Esophagus squamous epithelium (tissue), 5 donors: ENCODE results near the gene USP28. TPM values are rescaled to one million over a fixed set of nuclear protein-coding genes. Genes with fewer than 3 reads are reported as not detected.
A peak's percentile ranks its signal among the peaks of the same experiment; 100 is the strongest.
"Not testable (repeated sequence)": the region's sequence is repeated elsewhere in the genome, so short reads cannot be mapped to it uniquely, and the experiment has no call there.

Experiments used
- DNase-seq: peaks from one replicate; lab custom pipeline; 2025; lab: John Stamatoyannopoulos, UW
- H3K27ac ChIP-seq, 4 donors: fragments of 200-600 bp; sonication (generic); one replicate each; pipeline ENCODE4 v1.5.1; 2016 to 2019; ENCODE audit warnings: mild to moderate bottlenecking in 1 of 4
- H3K27me3 ChIP-seq, 4 donors: fragments of 200-600 bp; sonication (generic); 1 replicate in 3 of 4; 2 replicates in 1 of 4; pipeline versions ENCODE4 v1.5.1 to v1.6.0; 2017 to 2021; ENCODE audit warnings: antibody characterized with exemption in 1 of 4
- H3K36me3 ChIP-seq, 3 donors: fragments of 200-600 bp; sonication (generic); one replicate each; pipeline ENCODE4 v1.5.1; 2016 to 2019
- H3K4me1 ChIP-seq, 3 donors: fragments of 200-600 bp; sonication (generic); one replicate each; pipeline ENCODE4 v1.5.1; 2017 to 2019
- H3K4me3 ChIP-seq, 4 donors: fragments of 200-600 bp; sonication (generic); 1 replicate in 3 of 4; 2 replicates in 1 of 4; pipeline ENCODE4 v1.5.1; 2016 to 2019; ENCODE audit warnings: mild to moderate bottlenecking in 2 of 4, moderate library complexity in 1 of 4
- H3K9me3 ChIP-seq, 3 donors: fragments of 200-600 bp; sonication (generic); one replicate each; pipeline ENCODE4 v1.5.1; 2016 to 2019
- POLR2A ChIP-seq, 4 donors: fragments of 450-650 bp; IDR thresholded peaks; one replicate each; pipeline ENCODE4 v1.6.1; 2017; ENCODE audit warnings: antibody characterized with exemption in 4 of 4, mild to moderate bottlenecking in 4 of 4, moderate library complexity in 3 of 4
- WGBS, 2 donors: methylation state at CpG; one replicate each; pipeline ENCODE4 v1.1.5; 2018; 5-methylcytosine and 5-hydroxymethylcytosine counted together
- intact Hi-C: fragments of 100-400 bp; cut with DNase I; formaldehyde crosslinking; loops from one replicate; pipeline ENCODE4 v1.15.0; 2022
- total RNA-seq, 4 donors: library from RNA; depleted of rRNA; stranded (reverse); fragments of >200 nt; gene quantifications; one replicate each; pipeline ENCODE4 v1.1.0, GENCODE V29; 2016
- TF ChIP-seq, protein P1 (sequence below), 6 experiments: fragments of 450-650 bp in 4 of 6; fragments of 200-600 bp in 2 of 6; sonication (generic) in 2 of 6; IDR thresholded peaks; one replicate each; pipeline ENCODE4 v1.5.1; 2016 to 2019; ENCODE audit warnings: antibody characterized with exemption in 6 of 6, mild to moderate bottlenecking in 4 of 6, moderate library complexity in 4 of 6
- donor health status: DM: yes; HTN: yes; CAD: no.

Gene USP28
- total RNA-seq, 4 donors from 2014 or later: 11.4 to 38.6 (median 16.0) TPM

DNA sequence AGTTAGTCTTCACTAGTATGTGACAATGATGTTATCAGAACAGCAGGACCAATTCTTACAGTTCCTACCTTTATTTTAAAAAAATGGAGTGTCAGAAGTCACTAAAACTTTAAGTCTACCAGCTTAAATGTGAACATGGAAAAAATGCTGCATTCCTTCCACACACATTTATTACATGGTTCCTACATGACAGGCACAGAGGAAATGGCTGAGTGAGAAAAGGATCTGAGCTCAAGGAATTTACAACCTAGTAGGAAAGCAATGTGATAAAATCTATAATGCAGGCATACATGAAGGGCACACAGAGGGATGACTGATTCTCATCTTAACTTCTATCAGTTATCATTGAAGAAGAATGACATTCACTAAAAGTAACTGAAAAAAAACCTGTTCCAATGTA is 72.8 kb downstream of the USP28 start:
- no peak for DNase-seq
- intact Hi-C loops: no loop called here
- H3K4me1 ChIP-seq: no peaks in the 10 kb centered on the region
- no peaks in the 10 kb centered on the region for H3K9me3 ChIP-seq
- H3K27me3 ChIP-seq: no peaks in the 10 kb centered on the region
- H3K4me3 ChIP-seq: no peak overlapping the region
- no peak overlapping the region for H3K27ac ChIP-seq
- H3K36me3 ChIP-seq: peaks cover 0 to 96% (median 2%) of the 10 kb centered on the region in 3 donors
- TF ChIP-seq POLR2A (IDR thresholded peaks at IDR 0.05): no peak
- TF ChIP-seq, protein P1, sequence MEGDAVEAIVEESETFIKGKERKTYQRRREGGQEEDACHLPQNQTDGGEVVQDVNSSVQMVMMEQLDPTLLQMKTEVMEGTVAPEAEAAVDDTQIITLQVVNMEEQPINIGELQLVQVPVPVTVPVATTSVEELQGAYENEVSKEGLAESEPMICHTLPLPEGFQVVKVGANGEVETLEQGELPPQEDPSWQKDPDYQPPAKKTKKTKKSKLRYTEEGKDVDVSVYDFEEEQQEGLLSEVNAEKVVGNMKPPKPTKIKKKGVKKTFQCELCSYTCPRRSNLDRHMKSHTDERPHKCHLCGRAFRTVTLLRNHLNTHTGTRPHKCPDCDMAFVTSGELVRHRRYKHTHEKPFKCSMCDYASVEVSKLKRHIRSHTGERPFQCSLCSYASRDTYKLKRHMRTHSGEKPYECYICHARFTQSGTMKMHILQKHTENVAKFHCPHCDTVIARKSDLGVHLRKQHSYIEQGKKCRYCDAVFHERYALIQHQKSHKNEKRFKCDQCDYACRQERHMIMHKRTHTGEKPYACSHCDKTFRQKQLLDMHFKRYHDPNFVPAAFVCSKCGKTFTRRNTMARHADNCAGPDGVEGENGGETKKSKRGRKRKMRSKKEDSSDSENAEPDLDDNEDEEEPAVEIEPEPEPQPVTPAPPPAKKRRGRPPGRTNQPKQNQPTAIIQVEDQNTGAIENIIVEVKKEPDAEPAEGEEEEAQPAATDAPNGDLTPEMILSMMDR (IDR thresholded peaks at IDR 0.05): no peak

DNA sequence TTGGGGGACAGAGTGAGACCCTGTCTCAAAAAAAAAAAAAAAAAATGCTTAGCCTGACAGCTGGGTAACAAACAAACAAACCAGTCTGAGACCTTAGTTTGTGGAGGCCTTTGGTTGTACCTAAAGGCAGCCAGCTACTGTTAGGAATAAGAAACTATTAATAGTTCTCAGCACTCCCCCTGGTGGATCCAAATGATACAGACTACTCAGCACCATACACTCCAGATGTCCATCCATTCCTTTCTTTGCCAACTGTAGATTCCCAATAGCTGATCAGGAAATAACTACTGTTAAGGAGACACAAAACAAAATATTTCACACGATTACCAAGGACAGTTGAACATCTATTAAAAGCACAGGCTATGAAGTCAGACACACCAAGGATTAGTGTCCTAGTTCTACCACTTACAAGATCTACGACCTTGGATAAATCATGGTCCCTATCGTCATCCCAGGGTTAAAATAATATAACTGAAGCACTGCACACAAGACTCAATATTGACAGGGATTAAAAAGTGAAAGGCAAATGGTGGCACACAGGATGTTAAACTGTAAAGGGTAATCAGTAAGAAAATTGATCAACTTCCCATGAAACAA is 78.6 kb downstream of the USP28 start:
- no peak overlapping the region for H3K27ac ChIP-seq
- H3K4me1 ChIP-seq: no peaks in the 10 kb centered on the region
- H3K27me3 ChIP-seq: no peaks in the 10 kb centered on the region
- TF ChIP-seq POLR2A (IDR thresholded peaks at IDR 0.05): no peak
- TF ChIP-seq, protein P1 (IDR thresholded peaks at IDR 0.05): peak in 5 of 6 experiments; percentile 39 to 73 (median 63)
- no peak overlapping the region for H3K4me3 ChIP-seq
- DNase-seq: no peak
- peaks cover 0 to 44% (median 0%) of the 10 kb centered on the region in 3 donors for H3K36me3 ChIP-seq
- intact Hi-C loops: no loop called here
- H3K9me3 ChIP-seq: no peaks in the 10 kb centered on the region
- WGBS, 2 donors: 52 to 73% methylated on average over 3 of the region's 3 CpGs

DNA sequence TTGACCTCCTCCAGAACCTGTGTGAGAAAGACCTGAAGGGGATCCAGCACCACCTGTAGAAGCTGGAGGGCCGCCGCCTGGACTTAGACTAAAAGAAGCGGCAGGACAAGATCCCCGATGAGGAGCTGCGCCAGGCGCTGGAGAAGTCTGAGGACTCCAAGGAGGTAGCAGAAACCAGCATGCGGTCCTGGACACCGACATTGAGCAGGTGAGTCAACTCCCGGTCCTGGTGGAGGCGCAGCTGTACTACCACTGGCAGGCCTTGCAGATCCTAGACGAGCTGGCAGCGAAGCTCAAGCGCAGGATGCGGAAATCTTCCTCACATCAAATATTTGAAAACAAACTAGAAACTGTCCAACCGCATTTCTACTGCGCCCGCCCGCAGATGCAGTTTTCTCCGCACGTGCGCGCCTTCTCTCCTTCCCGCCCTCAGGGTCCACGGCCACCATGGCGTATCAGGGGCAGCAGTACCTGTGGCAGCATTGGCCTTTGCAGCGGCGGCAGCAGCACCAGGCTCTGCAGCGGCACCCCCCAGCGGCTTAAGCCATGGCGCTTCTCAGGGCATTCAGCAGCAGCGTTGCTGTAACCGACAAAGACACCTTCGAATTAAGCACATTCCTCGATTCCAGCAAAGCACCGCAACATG is 85.6 kb downstream of the USP28 start:
- no peak for DNase-seq
- Histone ChIP-seq H3K4me1 (no peaks in the 10 kb centered on the region), H3K27ac (no peak overlapping the region), H3K4me3 (no peak overlapping the region), H3K36me3 (no peaks in the 10 kb centered on the region), H3K27me3 (peaks cover 0 to 28% (median 0%) of the 10 kb centered on the region in 4 donors), H3K9me3 (no peaks in the 10 kb centered on the region)
- WGBS, 2 donors: 86 to 95% methylated on average over 18 to 34 of the region's 35 CpGs
- TF ChIP-seq, protein P1 (IDR thresholded peaks at IDR 0.05): no peak
- TF ChIP-seq POLR2A (IDR thresholded peaks at IDR 0.05): no peak
- intact Hi-C loops: no loop called here

DNA sequence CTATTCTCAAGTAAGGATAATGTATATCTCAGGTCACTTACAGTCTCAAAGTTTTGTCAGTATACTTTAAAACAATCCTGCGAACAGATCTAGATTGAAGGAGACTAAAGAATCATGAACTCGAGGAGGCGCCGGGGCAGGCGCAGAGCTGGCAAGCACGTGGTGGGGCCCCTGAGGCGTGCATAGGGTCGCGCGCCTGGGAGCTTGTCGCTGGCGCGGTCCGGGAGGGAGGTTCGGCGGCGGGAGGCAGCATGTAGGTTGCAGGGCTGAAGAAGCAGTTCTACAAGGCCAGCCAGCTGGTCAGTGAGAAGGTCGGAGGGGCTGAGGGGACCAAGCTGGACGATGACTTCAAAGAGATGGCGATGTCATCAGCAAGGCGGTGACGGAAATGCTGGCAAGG is 86.4 kb downstream of the USP28 start:
- intact Hi-C loops, H3K4me1 ChIP-seq, DNase-seq, H3K4me3 ChIP-seq, H3K36me3 ChIP-seq, H3K9me3 ChIP-seq, H3K27ac ChIP-seq: not testable (repeated sequence)
- H3K27me3 ChIP-seq: peaks cover 0 to 28% (median 0%) of the 10 kb centered on the region in 4 donors
- 80 to 91% methylated on average over 16 to 19 of the region's 22 CpGs for WGBS, 2 donors

DNA sequence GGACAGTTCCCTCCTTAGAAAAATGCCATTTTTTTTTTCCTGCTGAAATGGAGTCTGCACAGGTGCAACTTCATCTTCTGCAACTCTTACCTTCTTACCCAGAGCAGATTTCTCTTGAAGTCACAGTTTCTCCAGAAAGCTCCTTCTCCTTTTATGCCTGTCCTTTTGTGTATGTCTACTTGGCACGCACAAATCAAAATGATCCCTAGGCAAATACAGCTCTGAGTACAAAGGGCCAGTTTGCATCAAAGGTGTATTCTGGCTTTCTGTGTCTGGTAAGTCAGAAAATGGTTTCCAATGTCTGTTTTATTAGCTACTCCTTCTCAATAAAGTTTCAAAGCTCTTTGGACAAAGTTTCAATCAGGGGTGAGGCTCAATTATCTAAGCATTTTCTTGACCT is 93.2 kb downstream of the USP28 start:
- 31 to 33% methylated on average over 1 of the region's 1 CpG for WGBS, 2 donors
- Histone ChIP-seq H3K27ac (no peak overlapping the region), H3K36me3 (no peaks in the 10 kb centered on the region), H3K4me3 (no peak overlapping the region), H3K9me3 (no peaks in the 10 kb centered on the region), H3K27me3 (peaks cover 0 to 7% (median 0%) of the 10 kb centered on the region in 4 donors), H3K4me1 (peaks cover 0 to 35% (median 8%) of the 10 kb centered on the region in 3 donors)
- TF ChIP-seq POLR2A (IDR thresholded peaks at IDR 0.05): no peak
- TF ChIP-seq, protein P1 (IDR thresholded peaks at IDR 0.05): no peak
- intact Hi-C loops: no loop called here
- DNase-seq: no peak
